DMS153 treated with DMSO at 0.1 percent for 48 hours (cell line): ENCODE data around the gene CAMKMT.

Experiments used
- DNase-seq: peaks from one replicate; lab custom pipeline; 2025; ENCODE audit not compliant: unreplicated experiment; lab: John Stamatoyannopoulos, UW

Gene CAMKMT

DNA sequence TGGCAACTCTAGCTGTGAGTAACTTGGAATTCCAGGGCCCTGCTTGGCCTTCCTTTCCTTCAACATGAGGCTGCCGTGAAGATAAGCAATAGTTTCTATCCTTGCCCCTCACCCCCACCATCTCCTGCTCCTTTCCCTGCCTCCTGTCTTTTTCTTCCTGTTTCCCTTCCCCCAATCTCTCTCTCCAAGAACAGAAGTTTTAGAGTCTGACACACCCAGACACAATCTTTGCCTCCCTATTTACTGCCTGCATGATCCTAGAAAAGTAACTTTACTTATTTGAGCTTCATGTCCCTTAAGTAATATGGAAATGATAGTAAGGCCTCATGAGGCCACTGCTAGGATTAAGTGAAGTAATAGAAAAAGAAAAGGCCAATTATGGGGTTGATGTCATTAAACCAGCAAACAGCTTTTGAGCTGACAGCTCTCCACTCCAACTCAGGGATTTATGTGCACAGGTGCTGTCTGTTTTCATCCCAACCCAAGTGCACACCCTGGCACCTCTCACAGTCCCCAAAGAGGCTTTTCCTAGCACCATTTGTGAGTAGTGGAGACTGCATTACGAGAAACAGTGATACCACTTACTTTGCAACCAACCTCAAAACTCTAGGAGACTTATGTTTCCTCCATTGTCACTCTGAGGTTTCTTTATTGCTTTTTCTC is 456.1 kb downstream of the CAMKMT start:
- peak; percentile 10 for DNase-seq

DNA sequence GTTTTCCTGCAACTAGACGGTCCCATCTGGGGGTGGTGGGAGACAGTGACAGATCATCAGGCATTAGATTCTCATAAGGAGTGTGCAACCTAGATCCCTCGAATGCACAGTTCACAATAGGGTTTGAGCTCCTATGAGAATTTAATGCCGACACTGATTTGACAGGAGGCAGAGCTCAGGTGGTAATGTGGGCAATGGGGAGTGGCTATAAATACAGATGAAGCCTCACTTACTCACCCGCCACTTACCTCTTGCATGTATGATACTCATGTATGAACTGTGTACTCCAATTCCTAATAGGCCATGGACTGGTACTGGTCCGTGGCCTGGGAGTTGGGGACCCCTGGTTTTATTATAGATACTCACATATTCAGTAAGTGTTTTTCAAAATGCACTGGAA is 457.3 kb downstream of the CAMKMT start:
- DNase-seq: no peak

DNA sequence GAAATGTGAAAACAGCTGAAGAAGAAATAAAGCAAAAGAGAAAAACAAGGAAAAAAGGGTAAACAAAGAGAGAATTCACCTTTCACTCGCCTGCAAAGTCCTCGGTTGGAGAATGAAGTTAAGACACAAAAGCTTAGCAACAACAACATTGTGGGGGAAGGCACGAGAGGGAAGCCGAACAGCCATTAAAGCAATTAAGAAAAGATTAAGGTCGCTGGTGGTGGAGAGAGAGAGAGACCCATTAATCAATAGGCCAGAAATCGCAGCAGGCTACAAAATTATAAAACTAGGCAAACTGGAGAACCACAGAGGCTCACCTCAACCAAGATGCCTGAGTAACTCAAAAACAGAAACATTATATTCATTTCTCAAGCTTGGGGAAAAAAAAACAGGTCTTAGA is 459.8 kb downstream of the CAMKMT start:
- no peak for DNase-seq

DNA sequence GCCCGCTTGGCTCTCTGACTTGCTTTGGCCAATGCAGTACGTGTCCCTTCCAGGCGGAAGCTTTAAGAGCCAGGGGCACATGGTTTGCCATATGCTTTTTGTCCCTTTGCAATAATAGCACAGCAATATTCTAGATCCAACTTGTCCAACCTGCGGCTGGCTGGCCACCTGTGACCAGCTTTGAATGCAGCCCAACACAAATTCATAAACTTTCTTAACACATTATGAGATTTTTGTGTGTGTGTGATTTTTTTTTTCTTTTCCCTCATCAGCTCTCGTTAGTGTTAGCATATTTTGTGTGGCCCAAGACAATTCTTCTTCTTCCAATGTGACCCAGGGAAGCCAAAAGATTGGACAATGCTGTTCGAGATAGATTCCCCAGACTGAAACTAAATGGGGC is 460.4 kb downstream of the CAMKMT start:
- no peak for DNase-seq
